Ishikawa (cell line): Measurements from ENCODE around the gene ONECUT2.

Source experiments
- EP300 ChIP-seq: IDR thresholded peaks from 2 replicates; pipeline ENCODE4 v1.6.1; 2012; ENCODE audit warnings: borderline replicate concordance
- TCF12 ChIP-seq: IDR thresholded peaks from 2 replicates; pipeline ENCODE4 v1.6.1; 2012; ENCODE audit warnings: low read depth
- YY1 ChIP-seq: IDR thresholded peaks from 2 replicates; pipeline ENCODE4 v1.6.1; 2012; ENCODE audit warnings: low read depth
- TF ChIP-seq, protein P1 (sequence below): IDR thresholded peaks from 2 replicates; pipeline ENCODE4 v1.6.1; 2012

DNA sequence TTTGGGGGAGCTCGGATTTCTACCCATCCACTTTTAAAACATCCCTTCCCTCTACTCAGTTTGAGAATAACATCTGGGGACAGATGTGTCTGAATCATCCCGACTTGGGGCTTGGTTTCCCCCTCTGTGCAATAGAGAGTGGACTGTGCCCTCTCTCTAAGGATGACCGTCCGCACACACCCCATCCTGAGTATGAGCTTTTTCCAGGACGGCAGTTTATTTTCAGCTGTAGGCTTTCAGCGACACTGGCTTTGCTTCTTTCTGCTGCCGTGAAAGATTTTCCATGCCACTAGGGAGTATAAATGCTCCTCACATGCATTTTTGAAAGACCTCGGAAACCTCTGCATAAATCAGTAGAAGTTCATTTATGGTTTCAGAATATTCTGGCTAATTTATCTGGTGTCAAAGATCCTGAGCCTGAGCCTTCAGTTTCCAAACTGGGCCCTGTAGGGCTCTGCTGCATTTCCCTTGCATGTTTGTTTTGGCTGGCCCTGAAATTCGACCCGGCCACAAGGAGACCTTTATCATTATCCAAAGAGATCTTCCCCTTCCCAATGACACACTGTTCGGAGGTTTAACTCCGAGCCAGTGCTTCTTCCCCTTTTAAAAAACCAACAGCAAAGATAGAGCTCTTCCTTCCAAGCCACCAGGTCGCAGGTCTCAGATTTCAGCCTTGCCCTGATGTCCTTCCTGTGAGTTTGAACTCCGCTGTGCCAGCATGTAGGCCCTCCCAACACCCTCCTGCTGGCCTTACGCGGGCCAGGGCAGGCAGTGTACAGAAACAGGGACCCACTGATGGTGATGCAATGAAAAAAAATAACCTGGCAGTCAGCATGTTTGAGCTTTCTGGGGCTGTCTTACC is 98.1 kb downstream of the ONECUT2 start:
- TF ChIP-seq EP300 (no peak), YY1 (no peak), TCF12 (no peak)
- TF ChIP-seq, protein P1, sequence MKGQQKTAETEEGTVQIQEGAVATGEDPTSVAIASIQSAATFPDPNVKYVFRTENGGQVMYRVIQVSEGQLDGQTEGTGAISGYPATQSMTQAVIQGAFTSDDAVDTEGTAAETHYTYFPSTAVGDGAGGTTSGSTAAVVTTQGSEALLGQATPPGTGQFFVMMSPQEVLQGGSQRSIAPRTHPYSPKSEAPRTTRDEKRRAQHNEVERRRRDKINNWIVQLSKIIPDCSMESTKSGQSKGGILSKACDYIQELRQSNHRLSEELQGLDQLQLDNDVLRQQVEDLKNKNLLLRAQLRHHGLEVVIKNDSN = no peak
